Measurements from ENCODE around the gene NPIPB6.

NPIPB6 gene

DNA sequence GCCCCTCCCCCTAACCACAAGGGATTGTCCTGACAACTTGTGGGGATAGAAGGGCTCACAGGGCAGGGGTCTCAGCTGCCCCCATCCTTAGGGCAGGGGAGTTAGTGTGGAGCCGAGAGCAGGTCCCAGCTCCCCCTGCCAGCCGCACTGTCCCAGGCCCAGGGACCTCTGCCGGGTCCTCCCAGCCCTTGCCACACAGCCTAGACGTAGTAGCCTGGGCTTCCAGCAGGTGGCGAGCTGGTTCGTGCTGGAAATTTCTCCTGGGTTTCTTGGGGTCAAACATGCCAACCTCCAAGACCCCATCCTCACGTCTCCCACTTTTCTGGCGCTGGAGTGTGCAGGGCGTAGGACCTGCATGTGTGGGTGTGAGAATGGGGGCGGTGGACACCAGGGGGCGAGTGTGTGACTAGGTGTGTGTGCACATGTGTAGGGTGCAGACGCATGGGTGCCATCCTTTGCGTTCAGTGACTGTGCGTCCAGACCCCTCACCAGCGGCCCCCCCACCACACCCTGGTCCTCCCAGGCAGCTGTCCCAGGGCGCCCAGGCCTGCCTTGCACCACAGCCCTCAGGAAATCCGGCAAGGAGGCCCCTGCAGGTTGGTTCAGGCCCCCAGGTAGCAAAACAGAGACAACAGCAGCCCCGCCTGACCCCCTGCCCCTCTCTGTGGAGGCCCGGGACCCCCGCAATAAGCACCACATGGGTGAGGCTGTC is 41.5 kb downstream of the NPIPB6 start:
- no peak for DNase-seq

DNA sequence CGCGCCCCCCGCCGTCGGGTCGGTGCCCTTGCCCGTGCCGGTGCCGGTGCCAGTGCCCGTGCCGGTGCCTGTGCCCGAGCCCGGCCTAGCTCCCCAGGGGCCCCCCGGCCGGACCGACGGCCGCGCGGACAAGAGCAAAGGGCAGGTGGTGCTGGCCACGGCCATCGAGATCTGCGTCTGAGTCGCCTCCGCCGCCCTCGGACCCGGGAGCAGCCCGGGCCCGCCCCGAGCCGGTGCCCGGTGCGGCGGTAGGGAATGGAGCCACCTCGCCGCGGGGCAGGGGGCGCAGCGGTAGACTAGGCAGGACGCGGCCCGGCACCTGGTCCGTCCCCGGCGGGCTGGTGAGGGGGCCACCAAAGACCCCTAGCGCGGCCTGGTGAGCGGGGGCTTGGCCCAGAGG is 42.6 kb downstream of the NPIPB6 start:
- no peak for DNase-seq

- no peak for DNase-seq
These were observed 43.2 kb downstream of the NPIPB6 start for GRCh38 chr16:28320023-28320561.

DNA sequence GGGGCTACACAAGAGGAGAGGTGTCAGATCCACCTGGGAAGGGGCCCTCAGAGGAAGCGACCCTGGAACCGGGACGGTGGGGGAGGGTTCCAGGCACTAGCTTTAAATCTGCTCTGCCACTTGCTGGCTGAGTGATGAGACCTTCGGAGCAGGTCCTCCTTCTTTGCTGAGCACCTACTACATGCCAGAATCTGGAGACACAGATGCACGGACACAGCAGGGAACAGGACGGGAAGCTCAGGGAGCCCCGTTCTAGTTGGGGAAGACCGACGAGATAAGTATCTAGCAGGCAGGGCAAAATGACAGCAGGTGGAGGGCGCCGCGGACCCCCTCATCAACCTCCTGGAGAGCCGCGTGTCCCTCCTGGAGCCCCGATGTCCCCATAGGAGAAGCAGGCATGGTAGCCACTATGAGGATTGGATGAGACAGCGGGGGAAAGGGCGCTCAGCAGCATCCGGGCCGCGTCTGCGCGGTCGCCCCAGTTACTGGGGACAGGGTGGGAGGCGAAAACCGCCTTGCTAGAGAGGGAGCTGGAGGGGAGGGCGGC is 43.8 kb downstream of the NPIPB6 start:
- no peak for DNase-seq

DNA sequence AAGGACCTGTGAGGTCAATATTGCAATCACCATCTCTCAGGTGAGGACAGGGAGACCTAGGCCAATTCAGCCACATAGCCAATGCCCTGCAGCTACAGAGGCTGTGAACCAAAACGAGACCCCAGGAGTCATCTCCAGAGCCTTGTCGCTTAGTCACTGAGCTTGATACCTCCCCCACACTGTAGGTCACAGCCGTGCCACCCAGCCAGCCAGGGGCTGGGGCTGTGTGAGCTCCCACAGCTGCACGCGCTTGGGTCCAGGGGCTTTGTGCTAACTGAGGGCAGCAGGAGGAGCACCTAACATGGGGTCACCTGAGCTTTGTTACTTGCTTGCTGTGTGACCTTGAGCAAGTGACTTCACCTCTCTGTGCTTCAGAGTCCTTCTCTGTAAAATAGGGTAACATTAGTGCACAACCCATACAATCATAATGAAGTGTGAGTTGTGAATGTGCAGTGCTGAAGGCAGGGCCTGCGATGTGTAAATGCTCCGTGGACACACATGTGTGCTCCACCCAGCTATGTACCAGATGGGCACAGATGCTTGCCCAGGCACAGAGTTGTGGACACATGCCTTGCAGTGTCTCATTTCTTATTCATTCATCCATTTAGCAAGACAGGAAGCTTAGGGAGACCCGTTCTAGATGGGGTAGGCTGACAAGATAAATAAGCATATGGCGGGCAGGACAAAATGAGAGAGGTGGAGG is 45.1 kb downstream of the NPIPB6 start:
- no peak for DNase-seq

- DNase-seq, result peak; percentile 28
These were observed 46.0 kb downstream of the NPIPB6 start for GRCh38 chr16:28317040-28317880.

DNA sequence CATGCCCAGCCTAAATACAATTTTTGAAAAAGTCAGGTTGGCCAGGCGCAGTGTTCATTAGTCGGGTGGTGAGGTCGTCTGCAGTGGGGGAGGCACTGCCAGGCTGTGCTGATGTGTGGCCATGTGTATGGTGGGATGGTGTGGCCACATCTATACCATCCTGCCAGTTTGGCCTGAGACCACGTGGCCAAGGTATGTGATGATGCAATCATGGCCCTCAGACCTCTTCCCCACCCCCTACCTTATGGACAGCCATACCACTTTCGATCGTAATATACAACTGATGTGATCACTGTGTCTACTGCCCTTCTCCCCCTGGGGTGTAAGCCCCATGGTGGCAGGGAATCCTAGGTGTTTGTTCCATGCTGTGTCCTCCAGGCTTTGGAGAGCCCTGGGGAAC is 47.3 kb downstream of the NPIPB6 start:
- no peak for DNase-seq

DNA sequence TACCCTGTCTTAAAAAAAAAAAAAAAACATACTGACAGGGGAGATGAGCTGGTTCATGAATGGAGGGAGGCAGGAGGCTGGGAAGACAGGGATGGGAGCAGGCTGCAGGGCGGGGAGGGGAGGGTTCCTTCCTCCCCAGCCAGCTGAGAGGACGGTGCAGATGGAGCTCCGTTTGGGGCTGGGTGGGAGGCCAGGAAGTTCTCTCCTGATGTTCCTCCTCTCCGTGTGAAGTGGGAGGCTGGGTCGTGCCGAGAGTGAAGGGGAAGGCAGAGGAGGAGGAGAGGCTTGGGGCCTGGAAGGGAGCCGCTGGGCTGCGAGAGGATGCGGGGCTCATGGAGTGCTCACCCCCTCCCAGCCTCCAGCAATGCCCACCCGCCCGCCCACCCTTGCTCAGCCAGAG is 49.7 kb downstream of the NPIPB6 start:
- DNase-seq, result no peak

DNA sequence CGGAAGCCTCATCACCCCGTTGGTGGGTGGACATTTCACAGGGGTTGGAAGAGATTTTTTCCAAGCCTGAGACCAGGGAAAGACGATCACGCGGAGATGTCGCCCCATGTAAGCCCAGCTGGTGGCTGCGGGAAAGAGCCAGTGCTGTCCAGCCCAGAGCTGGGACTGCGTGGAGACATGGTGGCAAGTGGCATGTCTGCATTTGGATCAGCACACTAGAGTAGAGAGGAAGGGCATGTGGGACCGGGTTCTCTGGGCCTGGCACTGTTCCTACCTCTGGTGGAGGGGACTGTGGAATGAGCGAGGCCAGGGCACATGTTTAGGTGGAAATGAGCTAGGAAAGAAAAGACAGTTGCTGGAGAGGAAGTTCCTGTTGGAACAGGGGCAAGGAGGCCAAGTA is 51.0 kb downstream of the NPIPB6 start:
- DNase-seq, result no peak

- no peak for DNase-seq
These were observed 51.4 kb downstream of the NPIPB6 start for GRCh38 chr16:28311913-28312312.

GRCh38 chr16:28311413-28311812 is 51.9 kb downstream of the NPIPB6 start:
- no peak for DNase-seq

DNA sequence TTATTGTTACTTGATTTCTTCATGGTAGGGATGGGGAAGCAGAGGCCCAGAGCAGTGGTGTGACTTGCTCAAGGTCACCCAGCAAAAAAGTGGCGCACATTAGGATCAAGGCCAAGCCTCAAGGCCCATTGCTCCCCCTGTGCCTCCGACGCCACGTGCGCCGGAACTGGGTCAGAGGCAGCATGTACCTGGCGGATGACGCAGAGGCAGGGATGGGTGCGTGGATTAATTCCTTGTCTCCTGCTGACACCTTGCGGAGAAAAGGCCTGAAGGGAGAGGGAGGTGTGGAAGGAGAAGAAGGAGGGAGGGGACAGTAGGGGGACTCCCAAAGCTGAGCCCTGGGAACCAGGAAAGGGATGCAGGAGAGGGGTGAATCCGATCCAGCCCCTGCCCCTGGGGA is 52.5 kb downstream of the NPIPB6 start:
- no peak for DNase-seq

GRCh38 chr16:28309811-28310311 is 53.4 kb downstream of the NPIPB6 start:
- no peak for DNase-seq

DNA sequence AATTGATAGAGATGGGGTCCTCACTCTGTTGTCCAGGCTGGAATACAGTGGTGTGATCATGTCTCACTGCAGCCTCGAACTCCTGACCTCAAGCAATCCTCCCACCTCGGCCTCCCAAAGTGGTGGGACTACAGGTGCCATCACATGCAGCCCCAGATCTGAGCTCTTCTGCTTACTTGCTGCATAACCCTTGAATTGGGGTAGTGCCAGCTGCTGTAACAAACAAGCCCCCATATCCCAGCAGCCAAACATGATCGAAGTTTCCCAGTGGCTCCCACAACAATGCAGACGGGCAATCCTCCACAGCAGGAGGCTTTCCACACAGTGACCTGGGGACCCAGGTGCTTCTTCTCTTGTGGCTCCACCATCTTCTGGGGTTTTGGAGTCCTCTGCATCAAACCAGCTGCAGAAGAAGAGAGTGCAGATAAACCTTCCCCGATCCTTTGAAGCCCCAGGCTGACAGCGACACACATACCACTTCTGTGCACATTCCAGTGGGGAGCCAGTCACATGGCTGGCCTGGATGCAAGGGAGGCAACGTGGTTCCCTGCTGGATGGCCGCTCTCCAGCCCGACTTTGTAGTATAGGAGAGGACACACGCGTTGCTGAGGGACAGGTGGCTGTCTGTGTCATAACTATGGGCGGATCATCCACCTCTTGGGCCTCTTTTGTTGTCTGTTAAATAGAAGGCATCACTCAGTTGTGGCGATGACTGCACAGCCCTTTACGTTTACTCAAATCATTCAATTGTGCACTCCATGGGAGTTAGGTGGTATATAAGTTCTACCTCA is 54.3 kb downstream of the NPIPB6 start:
- peak; percentile 16 for DNase-seq

- no peak for DNase-seq
These were observed 55.4 kb downstream of the NPIPB6 start for GRCh38 chr16:28307936-28308335.

GRCh38 chr16:28304214-28304613 is 59.1 kb downstream of the NPIPB6 start:
- no peak for DNase-seq

- DNase-seq, result no peak
These were observed 60.2 kb downstream of the NPIPB6 start for GRCh38 chr16:28303132-28303531.

- DNase-seq, result no peak
These were observed 61.7 kb downstream of the NPIPB6 start for GRCh38 chr16:28301620-28302019.

- DNase-seq, result no peak
These were observed 62.2 kb downstream of the NPIPB6 start for GRCh38 chr16:28301154-28301553.

GRCh38 chr16:28300327-28300726 is 63.0 kb downstream of the NPIPB6 start:
- DNase-seq, result no peak

- no peak for DNase-seq
These were observed 64.8 kb downstream of the NPIPB6 start for GRCh38 chr16:28298511-28298878.
